Measurements from ENCODE around the gene SMC1B. TPM values are rescaled to one million over a fixed set of nuclear protein-coding genes. Genes with fewer than 3 reads are reported as not detected.

Gene SMC1B
- total and polyA plus RNA-seq, 7 donors: not detected

DNA sequence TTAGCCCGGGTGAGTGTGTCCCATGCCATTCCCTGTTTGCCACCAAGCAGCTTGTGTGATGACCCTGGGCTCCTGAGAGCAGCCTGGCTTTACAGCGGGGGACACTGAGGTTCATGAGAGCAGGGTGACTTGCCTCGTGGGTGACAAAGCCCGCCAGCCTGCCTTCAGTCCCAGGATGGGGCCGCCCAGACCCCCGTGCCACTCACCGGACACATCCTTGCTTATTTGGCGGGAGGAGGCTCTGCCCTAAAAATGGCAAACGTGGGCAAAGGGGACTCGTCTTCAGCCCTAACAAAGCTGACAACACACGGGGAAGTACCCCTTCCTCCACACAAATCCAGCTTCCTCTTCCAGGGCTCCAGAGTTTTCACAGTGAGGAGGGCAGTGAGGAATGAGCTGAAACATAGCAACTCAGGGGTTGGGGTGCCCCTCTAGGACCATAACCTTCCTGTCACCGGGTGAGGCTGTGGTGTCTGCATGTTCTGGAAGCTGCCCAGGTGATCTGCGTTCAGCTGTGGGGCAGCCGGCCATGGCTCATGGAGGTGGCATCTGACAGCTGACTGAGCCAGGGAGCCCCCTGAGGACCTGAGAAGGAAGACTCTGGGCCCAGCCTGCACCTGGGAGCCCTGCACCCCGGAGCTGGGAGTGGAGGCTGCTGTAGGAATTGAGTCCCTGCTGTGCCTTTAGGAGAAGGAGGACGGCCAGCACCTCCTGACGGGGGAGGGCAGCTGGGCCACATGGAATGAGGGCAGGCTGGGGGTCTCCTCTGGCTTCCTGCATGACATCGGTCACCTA is 16.8 kb upstream of the SMC1B start:
- Histone ChIP-seq H3K36me3 (ENCODE audit: insufficient read depth in 1 of 2, low read depth in 1 of 2) (no peaks in the 10 kb centered on the region), H3K4me1 (no peaks in the 10 kb centered on the region), H3K4me3 (no peak overlapping the region), H3K9me3 (no peaks in the 10 kb centered on the region), H3K27me3 (ENCODE audit: insufficient read depth in 3 of 3, low read length in 2 of 3) (no peaks in the 10 kb centered on the region), H3K27ac (no peak overlapping the region)
- DNase-seq (peak in 1 of 2 donors; percentile 39), ATAC-seq (no peak)
- TF ChIP-seq, protein P1, sequence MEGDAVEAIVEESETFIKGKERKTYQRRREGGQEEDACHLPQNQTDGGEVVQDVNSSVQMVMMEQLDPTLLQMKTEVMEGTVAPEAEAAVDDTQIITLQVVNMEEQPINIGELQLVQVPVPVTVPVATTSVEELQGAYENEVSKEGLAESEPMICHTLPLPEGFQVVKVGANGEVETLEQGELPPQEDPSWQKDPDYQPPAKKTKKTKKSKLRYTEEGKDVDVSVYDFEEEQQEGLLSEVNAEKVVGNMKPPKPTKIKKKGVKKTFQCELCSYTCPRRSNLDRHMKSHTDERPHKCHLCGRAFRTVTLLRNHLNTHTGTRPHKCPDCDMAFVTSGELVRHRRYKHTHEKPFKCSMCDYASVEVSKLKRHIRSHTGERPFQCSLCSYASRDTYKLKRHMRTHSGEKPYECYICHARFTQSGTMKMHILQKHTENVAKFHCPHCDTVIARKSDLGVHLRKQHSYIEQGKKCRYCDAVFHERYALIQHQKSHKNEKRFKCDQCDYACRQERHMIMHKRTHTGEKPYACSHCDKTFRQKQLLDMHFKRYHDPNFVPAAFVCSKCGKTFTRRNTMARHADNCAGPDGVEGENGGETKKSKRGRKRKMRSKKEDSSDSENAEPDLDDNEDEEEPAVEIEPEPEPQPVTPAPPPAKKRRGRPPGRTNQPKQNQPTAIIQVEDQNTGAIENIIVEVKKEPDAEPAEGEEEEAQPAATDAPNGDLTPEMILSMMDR (IDR thresholded peaks at IDR 0.05): no peak
- intact Hi-C loops (cut with DNase I): no loop called here
- 72 to 76% (median 74%) methylated on average over 18 of the region's 18 CpGs for WGBS, 3 donors

DNA sequence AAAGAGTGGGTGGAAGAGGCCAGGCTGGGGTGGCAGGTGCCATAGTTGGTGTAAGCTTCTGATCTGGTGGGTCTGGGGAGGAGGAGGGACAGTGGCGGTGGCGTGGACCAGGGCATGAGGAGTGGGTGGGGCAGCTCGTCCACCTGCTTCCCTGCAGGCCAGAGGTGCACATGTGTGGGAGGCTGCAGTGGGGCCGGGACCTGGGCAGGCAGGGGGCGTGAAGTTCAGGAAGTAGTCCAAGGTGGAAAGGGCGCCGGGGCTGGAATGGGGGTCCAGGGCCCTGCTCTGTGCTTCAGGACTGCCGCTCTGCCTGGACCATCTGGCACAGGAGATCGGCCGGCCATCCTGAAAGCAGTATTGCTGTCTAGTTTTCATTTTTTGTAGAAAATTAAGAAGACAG is 16.0 kb upstream of the SMC1B start:
- no peaks in the 10 kb centered on the region for H3K36me3 ChIP-seq (ENCODE audit: insufficient read depth in 1 of 2, low read depth in 1 of 2)
- no peaks in the 10 kb centered on the region for H3K4me1 ChIP-seq
- no peak for ATAC-seq
- no peaks in the 10 kb centered on the region for H3K9me3 ChIP-seq
- no peak overlapping the region for H3K4me3 ChIP-seq
- no peak overlapping the region for H3K27ac ChIP-seq
- peak in 1 of 2 donors; percentile 29 for DNase-seq
- intact Hi-C loops (cut with DNase I): no loop called here
- 88 to 92% (median 89%) methylated on average over 10 of the region's 10 CpGs for WGBS, 3 donors
- no peaks in the 10 kb centered on the region for H3K27me3 ChIP-seq (ENCODE audit: insufficient read depth in 3 of 3, low read length in 2 of 3)
- TF ChIP-seq, protein P1 (IDR thresholded peaks at IDR 0.05): no peak

DNA sequence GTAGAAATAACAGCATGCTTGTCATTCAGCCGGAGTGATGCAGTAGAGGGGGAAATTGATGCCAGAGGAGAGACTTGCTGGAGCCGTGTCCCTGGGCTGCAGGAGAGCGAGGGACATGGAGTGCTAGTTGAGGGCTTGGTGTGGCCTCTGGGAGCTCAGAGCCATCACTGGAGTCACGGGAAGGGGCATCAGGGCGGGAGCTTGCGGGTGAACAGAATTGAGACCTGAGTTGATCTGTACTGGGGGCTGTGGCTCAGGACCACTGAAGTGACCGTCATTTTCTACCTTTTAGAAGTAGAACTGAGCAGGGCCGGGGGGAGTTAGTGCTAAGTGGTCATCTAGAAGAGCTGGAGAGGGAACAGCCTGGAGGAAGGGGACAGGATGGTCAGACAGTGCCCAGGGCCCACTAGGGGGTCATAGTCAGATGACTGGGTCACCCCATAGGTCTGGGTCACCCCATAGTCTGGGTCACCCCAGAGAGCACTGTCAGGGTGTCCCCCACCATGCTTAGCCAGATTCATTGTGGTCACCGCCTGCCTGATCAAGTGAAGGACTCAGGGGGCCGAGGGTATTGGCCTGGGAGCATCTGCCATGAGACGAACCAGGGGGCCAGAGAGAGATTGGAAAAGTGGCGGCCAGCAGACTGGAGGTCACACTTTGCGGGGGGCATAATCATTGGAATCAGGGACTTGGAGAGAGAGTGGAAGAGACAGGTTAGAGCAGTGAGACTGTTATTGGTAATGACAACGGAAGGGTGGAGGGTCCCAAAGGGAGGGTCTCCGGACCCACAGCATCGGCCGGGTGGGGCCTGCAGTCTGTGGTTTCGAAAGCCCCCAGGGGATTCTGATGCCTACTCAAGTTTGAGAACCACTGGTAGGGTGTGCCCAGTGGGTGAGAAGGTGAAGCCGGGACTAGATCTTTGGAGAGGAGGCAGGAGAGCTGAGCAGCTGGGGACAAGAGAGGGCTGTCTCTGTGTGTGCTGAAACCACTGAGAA is 15.3 kb upstream of the SMC1B start:
- no peak overlapping the region for H3K4me3 ChIP-seq
- no peak for ATAC-seq

DNA sequence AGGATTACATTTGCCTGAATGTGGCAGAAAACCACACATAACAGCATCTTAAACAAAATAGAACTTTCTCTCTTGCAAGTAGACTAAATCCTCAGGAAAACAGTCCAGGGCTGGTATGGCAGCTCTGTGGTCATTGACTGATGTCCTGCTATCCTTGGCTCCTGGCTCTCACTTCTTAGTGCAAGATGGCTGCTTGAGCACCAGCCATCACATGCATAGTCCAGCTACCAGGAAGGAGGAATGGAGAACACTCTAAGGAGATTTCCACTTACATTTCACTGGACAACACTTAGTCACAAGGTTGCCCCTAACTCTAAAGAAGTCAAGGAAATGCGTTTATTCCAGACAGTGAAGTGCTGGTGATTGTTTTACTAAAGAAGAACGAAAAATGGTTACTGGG is 13.7 kb upstream of the SMC1B start:
- ATAC-seq (no peak), DNase-seq (no peak)
- Histone ChIP-seq H3K4me1 (no peaks in the 10 kb centered on the region), H3K36me3 (ENCODE audit: insufficient read depth in 1 of 2, low read depth in 1 of 2) (no peaks in the 10 kb centered on the region), H3K27ac (no peak overlapping the region), H3K27me3 (ENCODE audit: insufficient read depth in 3 of 3, low read length in 2 of 3) (no peaks in the 10 kb centered on the region), H3K9me3 (no peaks in the 10 kb centered on the region), H3K4me3 (no peak overlapping the region)
- intact Hi-C loops (cut with DNase I): no loop called here
- TF ChIP-seq, protein P1 (IDR thresholded peaks at IDR 0.05): no peak
- 67 to 79% (median 70%) methylated on average over 2 of the region's 2 CpGs for WGBS, 3 donors

More for the DNA sequence above, 15.3 kb upstream of the SMC1B start:
- 86 to 92% (median 89%) methylated on average over 19 of the region's 19 CpGs for WGBS, 3 donors
- no peak overlapping the region for H3K27ac ChIP-seq
- H3K4me1 ChIP-seq: no peaks in the 10 kb centered on the region
- TF ChIP-seq, protein P1 (IDR thresholded peaks at IDR 0.05): no peak
- no peaks in the 10 kb centered on the region for H3K27me3 ChIP-seq (ENCODE audit: insufficient read depth in 3 of 3, low read length in 2 of 3)
- H3K36me3 ChIP-seq (ENCODE audit: insufficient read depth in 1 of 2, low read depth in 1 of 2): no peaks in the 10 kb centered on the region
- H3K9me3 ChIP-seq: no peaks in the 10 kb centered on the region
- DNase-seq: peak in 1 of 2 donors; percentile 15
- intact Hi-C loops (cut with DNase I): no loop called here
